ENCODE results near the gene SURF4. TPM values are rescaled to one million over a fixed set of nuclear protein-coding genes. Genes with fewer than 3 reads are reported as not detected.

The SURF4 gene
- polyA plus RNA-seq, 3 donors: 61.4 to 175 (median 157) TPM

GRCh38 chr9:133367778-133368177 is 8.1 kb downstream of the SURF4 start:
- Mint-ChIP-seq H3K27me3 (ENCODE audit: low read depth in 3 of 3) (no peaks in the 10 kb centered on the region), H3K4me3 (no peak overlapping the region), H3K36me3 (peaks cover 73 to 90% of the 10 kb centered on the region in 2 donors), H3K9me3 (no peaks in the 10 kb centered on the region), H3K4me1 (peaks cover 37% of the 10 kb centered on the region), H3K27ac (peak overlapping the region in 1 of 7 donors; percentile 11)
- DNase-seq: no peak
- WGBS (ENCODE audit: insufficient coverage): 95% methylated on average over 10 of the region's 10 CpGs
- peaks cover 82% of the 10 kb centered on the region for H3K79me2 ChIP-seq (ENCODE audit: insufficient read depth, low read length)
- H3K4me1 ChIP-seq (ENCODE audit: control insufficient read depth in 1 of 2, insufficient read depth in 2 of 2, low read length in 2 of 2): peaks cover 0 to 17% of the 10 kb centered on the region in 2 donors
- H4K20me1 ChIP-seq (ENCODE audit: insufficient read depth, low read length): peaks cover 93% of the 10 kb centered on the region
- TF ChIP-seq CTCF (IDR thresholded peaks at IDR 0.05): no peak
- intact Hi-C loops (cut with micrococcal nuclease): no loop called here
- no peak overlapping the region for H3K27ac ChIP-seq (ENCODE audit: low read depth in 1 of 2, low read length in 2 of 2)
- H3K4me2 ChIP-seq (replicated peaks; ENCODE audit: extremely low read depth, low read length, poor library complexity, severe bottlenecking): no peak overlapping the region
- no peak overlapping the region for H3K4me3 ChIP-seq (replicated peaks in 1 of 3; ENCODE audit: low read depth in 2 of 3, low read length in 3 of 3)
- peaks cover 80 to 92% of the 10 kb centered on the region in 2 donors for H3K36me3 ChIP-seq (replicated peaks in 1 of 2; ENCODE audit: control insufficient read depth in 1 of 2, insufficient read depth in 2 of 2, low read length in 2 of 2)
- H3K27me3 ChIP-seq (ENCODE audit: control insufficient read depth in 2 of 2, insufficient read depth in 2 of 2, low read length in 2 of 2): no peaks in the 10 kb centered on the region
- no peak overlapping the region for H2AFZ ChIP-seq (ENCODE audit: insufficient read depth, low read depth, low read length, poor library complexity, severe bottlenecking)
- H3K9me3 ChIP-seq (replicated peaks in 1 of 2; ENCODE audit: control insufficient read depth in 1 of 2, insufficient read depth in 1 of 2, low read length in 2 of 2): no peaks in the 10 kb centered on the region
- no peak overlapping the region for H3K9ac ChIP-seq (ENCODE audit: insufficient read depth, low read length, poor library complexity, severe bottlenecking)

- no peak for TF ChIP-seq CTCF (IDR thresholded peaks at IDR 0.05)
- H3K4me1 Mint-ChIP-seq: peaks cover 31% of the 10 kb centered on the region
- H3K4me3 ChIP-seq (replicated peaks in 1 of 3; ENCODE audit: low read depth in 2 of 3, low read length in 3 of 3): no peak overlapping the region
- no peaks in the 10 kb centered on the region for H3K9me3 Mint-ChIP-seq
- no peaks in the 10 kb centered on the region for H3K9me3 ChIP-seq (replicated peaks in 1 of 2; ENCODE audit: control insufficient read depth in 1 of 2, insufficient read depth in 1 of 2, low read length in 2 of 2)
- 97% methylated on average over 22 of the region's 22 CpGs for WGBS (ENCODE audit: insufficient coverage)
- H3K27ac ChIP-seq (ENCODE audit: low read depth in 1 of 2, low read length in 2 of 2): peak overlapping the region in 1 of 2 donors; percentile 29
- peak overlapping the region in 1 of 7 donors; percentile 11 for H3K27ac Mint-ChIP-seq
- no peak overlapping the region for H3K9ac ChIP-seq (ENCODE audit: insufficient read depth, low read length, poor library complexity, severe bottlenecking)
- H4K20me1 ChIP-seq (ENCODE audit: insufficient read depth, low read length): peaks cover 93% of the 10 kb centered on the region
- DNase-seq: no peak
- H3K27me3 ChIP-seq (ENCODE audit: control insufficient read depth in 2 of 2, insufficient read depth in 2 of 2, low read length in 2 of 2): no peaks in the 10 kb centered on the region
- peaks cover 76% of the 10 kb centered on the region for H3K79me2 ChIP-seq (ENCODE audit: insufficient read depth, low read length)
- peaks cover 81 to 92% of the 10 kb centered on the region in 2 donors for H3K36me3 ChIP-seq (replicated peaks in 1 of 2; ENCODE audit: control insufficient read depth in 1 of 2, insufficient read depth in 2 of 2, low read length in 2 of 2)
- H3K27me3 Mint-ChIP-seq (ENCODE audit: low read depth in 3 of 3): no peaks in the 10 kb centered on the region
- intact Hi-C loops (cut with micrococcal nuclease): no loop called here
- H3K4me1 ChIP-seq (ENCODE audit: control insufficient read depth in 1 of 2, insufficient read depth in 2 of 2, low read length in 2 of 2): peaks cover 0 to 11% of the 10 kb centered on the region in 2 donors
- H3K4me3 Mint-ChIP-seq: no peak overlapping the region
- peaks cover 74 to 90% of the 10 kb centered on the region in 2 donors for H3K36me3 Mint-ChIP-seq
- no peak overlapping the region for H3K4me2 ChIP-seq (replicated peaks; ENCODE audit: extremely low read depth, low read length, poor library complexity, severe bottlenecking)
- H2AFZ ChIP-seq (ENCODE audit: insufficient read depth, low read depth, low read length, poor library complexity, severe bottlenecking): no peak overlapping the region
Observed at GRCh38 chr9:133367221-133367620, 8.6 kb downstream of the SURF4 start.

All from CD14-positive monocyte (primary cell).